Fibroblast of pulmonary artery (primary cell): ENCODE results near the gene SBK3.

Experiments used
- DNase-seq: peaks from one replicate; pipeline ENCODE4 v3.0.0-alpha.2; 2010; ENCODE audit warnings: low read depth
- H3K4me3 ChIP-seq: replicated peaks from 2 replicates; pipeline ENCODE4 v1.5.1; 2011; ENCODE audit warnings: low read depth, mild to moderate bottlenecking, control low read depth, low read length, moderate library complexity
- CTCF ChIP-seq: IDR thresholded peaks from 2 replicates; pipeline ENCODE4 v1.5.1; 2011; ENCODE audit warnings: mild to moderate bottlenecking, control low read depth, low read length, inconsistent platforms; ENCODE audit errors: missing control alignments

Gene SBK3

GRCh38 chr19:55546822-55547614, 1.7 kb upstream of the SBK3 start:
- no peak for TF ChIP-seq CTCF
- peak; percentile 77 for DNase-seq
- no peak overlapping the region for H3K4me3 ChIP-seq

GRCh38 chr19:55546011-55546410, 668 bp upstream of the SBK3 start:
- no peak for TF ChIP-seq CTCF
- H3K4me3 ChIP-seq: no peak overlapping the region
- DNase-seq: no peak

- no peak overlapping the region for H3K4me3 ChIP-seq
- no peak for DNase-seq
- no peak for TF ChIP-seq CTCF
Observed at GRCh38 chr19:55544776-55545439, 435 bp downstream of the SBK3 start.

- no peak for DNase-seq
- no peak for TF ChIP-seq CTCF
- H3K4me3 ChIP-seq: no peak overlapping the region
Observed at GRCh38 chr19:55544014-55544413, 1.3 kb downstream of the SBK3 start.

- H3K4me3 ChIP-seq: no peak overlapping the region
- no peak for TF ChIP-seq CTCF
- DNase-seq: no peak
Observed at GRCh38 chr19:55543567-55543966, 1.8 kb downstream of the SBK3 start.

- DNase-seq: no peak
- no peak for TF ChIP-seq CTCF
- no peak overlapping the region for H3K4me3 ChIP-seq
Observed at GRCh38 chr19:55542292-55542855, 3.0 kb downstream of the SBK3 start.

- no peak overlapping the region for H3K4me3 ChIP-seq
- no peak for TF ChIP-seq CTCF
- DNase-seq: no peak
Observed at GRCh38 chr19:55541091-55541490, 4.3 kb downstream of the SBK3 start.
